Mucosa of stomach (tissue), 1 donor: Measurements from ENCODE around the gene PFDN2.

Source experiments
- H3K27me3 ChIP-seq: one replicate; pipeline ENCODE4 v1.7.0; 2013; ENCODE audit warnings: mild to moderate bottlenecking, low read length; ENCODE audit not compliant: control insufficient read depth, insufficient read depth
- H3K36me3 ChIP-seq: one replicate; pipeline ENCODE4 v1.7.0; 2013; ENCODE audit warnings: low read length; ENCODE audit not compliant: control insufficient read depth, insufficient read depth
- H3K4me1 ChIP-seq: one replicate; pipeline ENCODE4 v1.7.0; 2013; ENCODE audit warnings: mild to moderate bottlenecking, low read length; ENCODE audit not compliant: control insufficient read depth, insufficient read depth
- H3K4me3 ChIP-seq: one replicate; pipeline ENCODE4 v1.7.0; 2013; ENCODE audit warnings: low read length
- H3K9ac ChIP-seq: one replicate; pipeline ENCODE4 v1.7.0; 2013; ENCODE audit warnings: mild to moderate bottlenecking, low read length, moderate library complexity
- H3K9me3 ChIP-seq: one replicate; pipeline ENCODE4 v1.7.0; 2013; ENCODE audit warnings: mild to moderate bottlenecking, low read length, moderate library complexity; ENCODE audit not compliant: control insufficient read depth
- donor health status: Pancreatic carcinoma.

Gene PFDN2

DNA sequence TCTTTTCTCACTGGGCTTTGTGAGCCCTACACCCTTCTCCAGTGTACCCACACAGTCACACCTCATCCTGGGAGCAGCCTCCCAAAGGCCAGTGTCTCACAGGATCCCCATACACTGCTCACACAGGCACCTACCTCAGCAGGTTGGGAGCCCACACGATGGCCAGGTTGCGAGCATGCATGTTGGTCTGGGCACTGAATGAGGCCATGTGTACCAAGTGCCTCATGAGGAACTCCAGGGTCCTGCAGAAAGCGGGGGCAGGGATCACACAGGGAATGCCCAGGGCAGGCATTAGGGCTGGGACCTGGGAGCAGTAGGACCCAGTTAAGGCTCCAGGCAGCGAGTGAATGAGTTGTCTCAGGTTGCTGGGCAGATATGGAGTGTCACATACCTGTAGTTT, 63.6 kb downstream of the PFDN2 start:
- Histone ChIP-seq H3K27me3 (no peaks in the 10 kb centered on the region), H3K9me3 (no peaks in the 10 kb centered on the region), H3K9ac (no peak overlapping the region), H3K4me3 (no peak overlapping the region), H3K4me1 (peaks cover 5% of the 10 kb centered on the region), H3K36me3 (no peaks in the 10 kb centered on the region)

DNA sequence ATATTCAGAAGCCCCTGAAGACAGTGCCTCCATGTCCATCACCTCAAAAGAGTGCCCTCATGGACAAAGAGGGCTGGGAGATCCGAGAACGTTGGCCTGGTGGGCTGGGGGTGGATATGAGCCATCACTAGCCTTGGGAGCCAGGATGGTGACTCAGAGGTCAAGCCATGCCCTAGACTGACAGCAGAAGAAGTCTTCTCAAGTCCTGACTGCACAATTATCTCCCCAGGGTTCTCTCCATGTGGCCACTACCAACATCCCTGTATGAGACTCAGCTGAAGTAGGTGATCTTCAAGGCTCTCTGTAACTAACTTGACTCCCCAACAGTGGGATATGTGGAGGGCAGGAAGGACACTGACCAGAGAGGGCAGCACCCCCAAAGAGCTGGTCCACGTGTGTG, 64.9 kb downstream of the PFDN2 start:
- Histone ChIP-seq H3K4me3 (no peak overlapping the region), H3K9me3 (no peaks in the 10 kb centered on the region), H3K9ac (no peak overlapping the region), H3K4me1 (peaks cover 5% of the 10 kb centered on the region), H3K36me3 (no peaks in the 10 kb centered on the region), H3K27me3 (no peaks in the 10 kb centered on the region)

DNA sequence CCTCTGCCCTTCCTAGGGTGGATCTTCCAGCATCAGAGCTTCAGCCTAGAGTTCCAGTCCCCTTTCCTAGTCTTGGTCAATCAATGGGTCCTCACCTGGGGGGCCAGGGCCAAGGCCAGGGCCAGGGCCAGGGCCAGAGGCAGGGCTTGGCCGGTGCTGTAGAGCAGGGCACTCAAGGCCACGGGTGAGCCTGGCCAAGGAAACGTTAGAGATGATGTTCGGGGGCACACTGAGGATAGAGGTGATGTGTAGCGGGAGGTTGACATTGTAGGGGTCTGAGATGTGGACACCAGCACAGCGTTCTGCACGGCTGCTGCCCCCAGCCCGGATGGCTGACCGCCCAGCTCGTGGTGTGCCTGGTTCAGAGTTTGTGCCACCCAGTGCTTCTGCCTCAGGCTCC, 66.6 kb downstream of the PFDN2 start:
- H3K9ac ChIP-seq = no peak overlapping the region
- no peaks in the 10 kb centered on the region for H3K27me3 ChIP-seq
- no peaks in the 10 kb centered on the region for H3K36me3 ChIP-seq
- no peaks in the 10 kb centered on the region for H3K9me3 ChIP-seq
- H3K4me3 ChIP-seq = no peak overlapping the region
- peaks cover 13% of the 10 kb centered on the region for H3K4me1 ChIP-seq
